GM19395 (cell line): ENCODE data around the gene GJB4.
"Not testable (repeated sequence)": the region's sequence is repeated elsewhere in the genome, so short reads cannot be mapped to it uniquely, and the experiment has no call there.

ENCODE experiments used
- ATAC-seq: cut with Tn5 transposase; IDR thresholded peaks from one replicate; pipeline ENCODE4 v1.9.1; 2021; ENCODE audit warnings: mild to moderate bottlenecking, moderate library complexity; ENCODE audit not compliant: unreplicated experiment

Gene GJB4

DNA sequence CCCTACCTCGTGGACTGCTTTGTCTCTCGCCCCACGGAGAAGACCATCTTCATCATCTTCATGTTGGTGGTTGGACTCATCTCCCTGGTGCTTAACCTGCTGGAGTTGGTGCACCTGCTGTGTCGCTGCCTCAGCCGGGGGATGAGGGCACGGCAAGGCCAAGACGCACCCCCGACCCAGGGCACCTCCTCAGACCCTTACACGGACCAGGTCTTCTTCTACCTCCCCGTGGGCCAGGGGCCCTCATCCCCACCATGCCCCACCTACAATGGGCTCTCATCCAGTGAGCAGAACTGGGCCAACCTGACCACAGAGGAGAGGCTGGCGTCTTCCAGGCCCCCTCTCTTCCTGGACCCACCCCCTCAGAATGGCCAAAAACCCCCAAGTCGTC, 35.2 kb downstream of the GJB4 start:
- ATAC-seq = no peak

DNA sequence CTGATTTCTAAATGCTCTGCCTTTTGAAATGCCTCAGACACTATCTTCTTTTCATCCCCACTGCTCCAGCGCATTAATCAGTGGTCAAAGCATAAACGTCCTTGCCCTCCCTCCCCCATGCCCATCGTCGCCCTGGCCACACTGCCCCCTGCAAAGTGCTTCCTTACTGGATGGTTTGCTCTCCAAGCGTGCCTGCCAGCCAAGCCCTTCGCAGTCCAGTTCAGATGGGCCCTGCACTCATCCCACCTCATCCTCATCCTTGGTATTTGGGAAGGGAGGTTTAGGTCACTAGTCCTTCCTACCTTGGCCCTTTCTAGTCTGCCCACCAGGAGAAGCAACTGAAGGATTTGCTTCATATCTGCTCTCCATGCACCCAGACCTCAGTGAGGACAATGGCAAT, 36.4 kb downstream of the GJB4 start:
- ATAC-seq = no peak

DNA sequence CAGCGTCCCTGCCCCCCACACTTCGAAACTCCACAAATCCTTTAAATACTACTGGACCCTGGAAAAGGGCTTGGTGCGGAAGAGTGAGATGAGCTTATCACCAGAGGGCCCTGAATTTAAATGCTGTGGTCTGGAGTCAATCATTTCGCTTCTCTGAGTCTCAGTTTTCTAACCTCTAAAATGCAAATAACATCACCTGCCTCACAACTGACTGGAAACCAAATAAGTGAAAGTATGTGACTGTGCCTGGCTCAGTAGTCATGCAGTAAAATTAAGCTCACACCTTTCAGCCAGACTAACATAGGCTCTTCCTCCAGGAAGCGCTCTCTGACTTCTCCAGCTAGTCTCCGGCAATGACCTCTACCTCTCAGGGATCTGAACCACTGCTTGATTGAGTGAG, 37.5 kb downstream of the GJB4 start:
- ATAC-seq = peak; percentile 90

DNA sequence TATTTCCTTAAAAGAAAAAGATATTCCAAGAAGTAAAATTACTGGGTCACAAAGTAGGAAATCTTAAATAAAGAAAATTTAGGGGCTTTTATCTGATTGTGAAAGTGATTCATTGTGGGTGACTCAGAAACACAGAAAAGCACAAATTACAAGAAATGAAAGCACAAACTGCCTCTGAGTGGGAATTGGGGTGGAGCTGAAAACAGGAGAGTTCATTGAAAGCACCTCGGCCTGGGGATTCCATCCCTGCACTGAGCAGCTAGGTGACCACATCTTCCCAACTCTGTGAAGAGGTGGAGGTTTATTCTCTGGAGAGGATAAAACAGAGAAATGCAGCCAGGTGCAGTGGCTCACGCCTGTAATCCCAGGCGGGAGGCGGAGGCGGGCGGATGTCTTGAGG, 40.7 kb downstream of the GJB4 start:
- ATAC-seq = no peak

DNA sequence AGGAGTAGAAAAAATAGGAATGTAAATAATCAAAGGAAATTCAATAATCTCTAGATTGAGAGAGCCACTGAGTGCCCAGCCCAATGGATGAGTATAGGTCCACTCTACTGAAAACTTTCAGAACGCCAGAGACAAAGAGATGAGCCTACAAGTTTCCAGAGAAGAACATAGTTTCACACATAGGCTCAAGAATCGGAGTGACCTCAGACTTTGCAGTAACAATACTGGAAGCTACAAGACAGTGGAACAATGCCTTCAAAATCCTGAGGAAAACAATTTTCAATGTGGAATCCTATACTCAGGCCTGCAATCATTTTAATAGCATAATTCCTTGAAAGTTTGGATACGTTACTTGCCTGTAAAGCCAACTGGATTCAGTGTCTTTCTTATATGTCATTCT, 44.2 kb downstream of the GJB4 start:
- ATAC-seq = no peak

DNA sequence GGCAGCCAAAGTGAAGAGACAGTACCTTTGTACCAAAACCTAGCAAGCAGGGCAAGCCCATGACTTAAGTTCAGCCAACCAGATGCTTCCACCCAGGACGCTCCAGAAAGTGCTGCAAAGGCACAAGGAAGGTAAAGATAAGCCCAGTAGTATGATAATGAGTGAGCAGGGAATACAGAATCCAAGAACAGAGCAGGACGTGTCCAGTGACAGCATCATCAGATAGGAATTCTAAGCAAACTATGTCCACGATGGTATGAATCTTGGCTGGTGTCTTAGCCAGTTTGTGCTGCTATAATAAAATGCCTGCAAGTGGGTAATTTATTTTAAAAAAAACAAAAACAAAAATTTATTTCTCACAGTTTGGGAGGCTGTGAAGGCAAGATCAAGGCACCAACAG, 46.9 kb downstream of the GJB4 start:
- ATAC-seq = no peak

DNA sequence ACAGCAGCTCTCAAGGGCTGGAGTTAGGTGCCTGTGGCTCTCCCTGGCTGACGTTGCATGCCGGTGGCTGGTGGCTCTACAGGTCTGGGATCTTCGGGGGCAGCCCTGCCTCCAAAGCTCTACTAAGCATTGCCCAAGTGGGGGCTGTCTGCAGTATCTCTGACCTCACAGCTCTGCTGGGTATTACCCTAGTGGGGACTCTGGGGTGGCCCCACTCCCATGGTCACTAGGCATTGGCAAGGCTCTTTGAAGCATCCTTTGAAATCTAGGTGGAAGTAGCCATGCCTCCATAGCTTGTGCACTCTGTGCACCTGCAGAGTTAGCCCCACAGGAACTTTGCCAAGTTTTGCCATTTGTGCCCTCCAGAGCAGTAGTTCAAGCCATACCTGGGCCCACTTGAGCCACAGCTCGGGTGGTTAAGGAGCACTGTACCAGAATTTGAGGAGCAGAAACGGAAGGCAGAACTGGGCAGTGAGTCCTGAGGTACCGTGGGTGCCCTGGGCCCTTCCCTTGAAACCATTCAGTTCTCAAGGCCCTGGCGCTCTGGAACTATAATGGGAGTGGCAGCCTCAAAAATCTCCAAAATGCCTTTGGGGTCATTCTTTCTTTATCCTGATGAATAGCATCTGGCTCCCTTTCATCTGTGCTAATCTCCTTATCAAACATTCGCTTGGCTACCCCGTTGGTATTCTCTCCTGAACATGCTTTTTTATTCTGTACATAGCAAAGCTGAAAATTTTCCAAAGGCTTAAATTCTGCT, 48.7 kb downstream of the GJB4 start:
- ATAC-seq = no peak

DNA sequence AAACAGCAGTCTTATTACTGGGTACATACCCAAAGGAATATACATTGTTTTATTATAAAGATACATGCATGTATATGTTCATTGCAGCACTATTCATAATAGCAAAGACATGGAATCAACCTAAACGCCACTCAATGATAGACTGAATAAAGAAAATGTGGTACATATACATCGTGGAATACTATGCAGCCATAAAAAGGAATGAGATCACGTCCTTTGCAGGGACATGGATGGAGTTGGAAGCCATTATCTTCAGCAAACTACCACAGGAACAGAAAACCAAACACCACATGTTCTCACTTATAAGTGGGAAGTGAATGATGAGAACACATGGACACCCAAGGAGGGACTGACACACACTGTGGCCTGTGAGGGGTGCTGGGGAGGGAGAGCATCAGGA, 51.2 kb downstream of the GJB4 start:
- ATAC-seq = not testable (repeated sequence)
